HEK293 (cell line): ENCODE measurements around the gene FIG4.

Experiments used
- CTCF ChIP-seq: fragments of 450-650 bp; formaldehyde crosslinking; IDR thresholded peaks from 2 replicates; pipeline ENCODE4 v1.5.1; 2016; ENCODE audit warnings: missing biosample characterization, missing genetic modification characterization
- GLI4 ChIP-seq: fragments of 450-650 bp; formaldehyde crosslinking; IDR thresholded peaks from 2 replicates; pipeline ENCODE4 v1.5.1; 2016; ENCODE audit warnings: missing biosample characterization, missing genetic modification characterization
- GLIS2 ChIP-seq: fragments of 450-650 bp; formaldehyde crosslinking; IDR thresholded peaks from 2 replicates; pipeline ENCODE4 v1.5.1; 2016; ENCODE audit warnings: missing biosample characterization, missing genetic modification characterization
- IKZF3 ChIP-seq: fragments of 450-650 bp; IDR thresholded peaks from 2 replicates; pipeline ENCODE4 v1.5.0; 2018; ENCODE audit warnings: missing biosample characterization, mild to moderate bottlenecking, missing genetic modification characterization, moderate library complexity
- TCF7L2 ChIP-seq: IDR thresholded peaks from 2 replicates; pipeline ENCODE4 v1.6.1; 2011; ENCODE audit warnings: low read depth, mild to moderate bottlenecking, inconsistent platforms, low read length, moderate library complexity, borderline replicate concordance
- WT1 ChIP-seq: fragments of 450-650 bp; formaldehyde crosslinking; IDR thresholded peaks from 2 replicates; pipeline ENCODE4 v1.5.1; 2016; ENCODE audit warnings: missing biosample characterization, missing genetic modification characterization
- YY2 ChIP-seq: fragments of 450-650 bp; formaldehyde crosslinking; IDR thresholded peaks from 2 replicates; pipeline ENCODE4 v1.5.1; 2016; ENCODE audit warnings: missing biosample characterization, missing genetic modification characterization
- ZBTB10 ChIP-seq: fragments of 450-650 bp; formaldehyde crosslinking; IDR thresholded peaks from 2 replicates; pipeline ENCODE4 v1.5.1; 2016; ENCODE audit warnings: missing biosample characterization, missing genetic modification characterization
- ZBTB48 ChIP-seq: fragments of 450-650 bp; formaldehyde crosslinking; IDR thresholded peaks from 2 replicates; pipeline ENCODE4 v1.5.1; 2016; ENCODE audit warnings: missing biosample characterization, missing genetic modification characterization
- ZBTB8A ChIP-seq: fragments of 450-650 bp; formaldehyde crosslinking; IDR thresholded peaks from 2 replicates; pipeline ENCODE4 v1.5.1; 2016; ENCODE audit warnings: missing biosample characterization, missing genetic modification characterization
- ZFP37 ChIP-seq: fragments of 450-650 bp; formaldehyde crosslinking; IDR thresholded peaks from 2 replicates; pipeline ENCODE4 v1.5.1; 2016; ENCODE audit warnings: missing biosample characterization, missing genetic modification characterization
- ZIC2 ChIP-seq: fragments of 450-650 bp; formaldehyde crosslinking; IDR thresholded peaks from 2 replicates; pipeline ENCODE4 v1.5.1; 2016; ENCODE audit warnings: missing biosample characterization, missing genetic modification characterization
- ZNF114 ChIP-seq: fragments of 450-650 bp; formaldehyde crosslinking; IDR thresholded peaks from 2 replicates; pipeline ENCODE4 v1.5.0; 2017; ENCODE audit warnings: missing biosample characterization, missing genetic modification characterization
- ZNF169 ChIP-seq: fragments of 450-650 bp; formaldehyde crosslinking; IDR thresholded peaks from 2 replicates; pipeline ENCODE4 v1.5.1; 2016; ENCODE audit warnings: missing biosample characterization, missing genetic modification characterization
- ZNF19 ChIP-seq: fragments of 450-650 bp; formaldehyde crosslinking; IDR thresholded peaks from 2 replicates; pipeline ENCODE4; 2016; ENCODE audit warnings: missing biosample characterization, missing genetic modification characterization, low read depth
- ZNF324 ChIP-seq: fragments of 450-650 bp; formaldehyde crosslinking; IDR thresholded peaks from 2 replicates; pipeline ENCODE4 v1.5.1; 2016; ENCODE audit warnings: missing biosample characterization, missing genetic modification characterization
- ZNF362 ChIP-seq: fragments of 450-650 bp; formaldehyde crosslinking; IDR thresholded peaks from 2 replicates; pipeline ENCODE4 v1.5.1; 2016; ENCODE audit warnings: missing biosample characterization, missing genetic modification characterization
- ZNF366 ChIP-seq: fragments of 450-650 bp; formaldehyde crosslinking; conservative IDR thresholded peaks from 2 replicates; pipeline ENCODE4 v1.5.1; 2016; ENCODE audit warnings: missing biosample characterization, missing genetic modification characterization
- ZNF398 ChIP-seq: fragments of 450-650 bp; formaldehyde crosslinking; IDR thresholded peaks from 2 replicates; pipeline ENCODE4 v1.5.1; 2017; ENCODE audit warnings: missing biosample characterization, missing genetic modification characterization
- ZNF514 ChIP-seq: fragments of 450-650 bp; formaldehyde crosslinking; IDR thresholded peaks from 2 replicates; pipeline ENCODE4 v1.5.1; 2016; ENCODE audit warnings: missing biosample characterization, missing genetic modification characterization
- ZNF530 ChIP-seq: fragments of 450-650 bp; formaldehyde crosslinking; IDR thresholded peaks from 2 replicates; pipeline ENCODE4 v1.5.1; 2016; ENCODE audit warnings: low read depth, missing biosample characterization, missing genetic modification characterization
- ZNF544 ChIP-seq: fragments of 450-650 bp; formaldehyde crosslinking; IDR thresholded peaks from 2 replicates; pipeline ENCODE4 v1.5.0; 2017; ENCODE audit warnings: missing biosample characterization, missing genetic modification characterization
- ZNF596 ChIP-seq: fragments of 450-650 bp; IDR thresholded peaks from 2 replicates; pipeline ENCODE4 v1.5.0; 2018; ENCODE audit warnings: missing biosample characterization, mild to moderate bottlenecking, missing genetic modification characterization, moderate library complexity
- ZNF610 ChIP-seq: fragments of 450-650 bp; formaldehyde crosslinking; IDR thresholded peaks from 2 replicates; pipeline ENCODE4 v1.5.1; 2016; ENCODE audit warnings: missing biosample characterization, missing genetic modification characterization, borderline replicate concordance
- ZNF623 ChIP-seq: fragments of 450-650 bp; formaldehyde crosslinking; IDR thresholded peaks from 2 replicates; pipeline ENCODE4 v1.5.1; 2016; ENCODE audit warnings: missing biosample characterization, missing genetic modification characterization
- ZNF664 ChIP-seq: fragments of 450-650 bp; formaldehyde crosslinking; IDR thresholded peaks from 2 replicates; pipeline ENCODE4 v1.5.1; 2016; ENCODE audit warnings: missing biosample characterization, missing genetic modification characterization
- ZNF670 ChIP-seq: fragments of 450-650 bp; formaldehyde crosslinking; IDR thresholded peaks from 2 replicates; pipeline ENCODE4 v1.5.1; 2016; ENCODE audit warnings: missing biosample characterization, missing genetic modification characterization, low read depth
- ZNF776 ChIP-seq: fragments of 450-650 bp; formaldehyde crosslinking; IDR thresholded peaks from 2 replicates; pipeline ENCODE4 v1.5.0; 2017; ENCODE audit warnings: missing biosample characterization, missing genetic modification characterization, borderline replicate concordance
- ZNF792 ChIP-seq: fragments of 450-650 bp; formaldehyde crosslinking; IDR thresholded peaks from 2 replicates; pipeline ENCODE4 v1.5.1; 2016; ENCODE audit warnings: missing biosample characterization, missing genetic modification characterization
- ZNF837 ChIP-seq: fragments of 450-650 bp; formaldehyde crosslinking; IDR thresholded peaks from 2 replicates; pipeline ENCODE4 v1.5.1; 2016; ENCODE audit warnings: missing biosample characterization, missing genetic modification characterization
- ZSCAN4 ChIP-seq: fragments of 450-650 bp; formaldehyde crosslinking; IDR thresholded peaks from 2 replicates; pipeline ENCODE4 v1.5.1; 2017; ENCODE audit warnings: missing biosample characterization, missing genetic modification characterization
- ZXDB ChIP-seq: fragments of 450-650 bp; formaldehyde crosslinking; IDR thresholded peaks from 2 replicates; pipeline ENCODE4 v1.5.1; 2016; ENCODE audit warnings: missing biosample characterization, missing genetic modification characterization

Gene FIG4

GRCh38 chr6:109690737-109691621 is at the start of gene FIG4, which contains the start of gene AK9 (continued):
- TF ChIP-seq ZBTB10 (peak; percentile 81), TCF7L2 (no peak), ZXDB (tag by site-specific recombination) (peak; percentile 46; the same call in 1 of the 2 replicates), ZNF837 (tag by site-specific recombination) (no peak), YY2 (0 out of 2 replicates have a peak, but pooled peaks have one; percentile 21), ZNF664 (tag by site-specific recombination) (no peak), GLI4 (tag by site-specific recombination) (no peak), ZNF514 (tag by site-specific recombination) (no peak), ZNF169 (tag by site-specific recombination) (no peak), CTCF (tag by site-specific recombination) (peak; percentile 64), ZNF114 (tag by site-specific recombination) (no peak), GLIS2 (tag by site-specific recombination) (0 out of 2 replicates have a peak, but pooled peaks have one; percentile 18), IKZF3 (tag by site-specific recombination) (peak; percentile 47; the same call in 1 of the 2 replicates), WT1 (tag by site-specific recombination) (peak; percentile 36; the same call in 1 of the 2 replicates), ZNF792 (no peak), ZIC2 (tag by site-specific recombination) (peak; percentile 48), ZNF362 (tag by site-specific recombination) (no peak), ZNF610 (0 out of 2 replicates have a peak, but pooled peaks have one; percentile 35), ZNF623 (tag by site-specific recombination) (no peak), ZNF19 (tag by site-specific recombination) (no peak), ZSCAN4 (tag by site-specific recombination) (no peak), ZBTB8A (tag by site-specific recombination) (no peak; the same call in 1 of the 2 replicates), ZNF670 (tag by site-specific recombination) (no peak), ZNF324 (tag by site-specific recombination) (no peak), ZFP37 (tag by site-specific recombination) (peak; percentile 63; the same call in 1 of the 2 replicates), ZNF530 (no peak), ZNF398 (tag by site-specific recombination) (no peak), ZNF544 (tag by site-specific recombination) (no peak), ZNF776 (tag by site-specific recombination) (no peak), ZNF366 (tag by site-specific recombination) (peak; percentile 60), ZBTB48 (tag by site-specific recombination) (no peak), ZNF596 (tag by site-specific recombination) (no peak)
